ENCODE measurements around the gene PCDHGA1. TPM values are rescaled to one million over a fixed set of nuclear protein-coding genes. Genes with fewer than 3 reads are reported as not detected.

The PCDHGA1 gene
- total and polyA plus RNA-seq, 2 donors (not counting 1 experiment from before 2014, with no cell fraction given): 0.06 to 0.64 TPM

GRCh38 chr5:141485321-141486055 lies 155.2 kb downstream of the PCDHGA1 start:
- no peak overlapping the region for H3K27ac ChIP-seq (ENCODE audit: low read length in 2 of 2)
- H3K27me3 Mint-ChIP-seq: peaks cover 77% of the 10 kb centered on the region
- ATAC-seq (ENCODE audit: low read depth) (no peak), DNase-seq (no peak)
- TF ChIP-seq CTCF (IDR thresholded peaks at IDR 0.05) (no peak), EZH2 (IDR thresholded peaks at IDR 0.05; ENCODE audit: borderline replicate concordance, insufficient read depth, low read depth, low read length, poor library complexity, severe bottlenecking) (no peak)
- H3K27me3 ChIP-seq (replicated peaks in 1 of 4; ENCODE audit: control extremely low read depth in 1 of 4, control insufficient read depth in 3 of 4, insufficient read depth in 4 of 4, low read length in 3 of 4): peaks cover 0 to 61% (median 32%) of the 10 kb centered on the region in 4 experiments
- H3K27ac Mint-ChIP-seq: no peak overlapping the region
- H3K4me1 ChIP-seq (ENCODE audit: control insufficient read depth in 2 of 2, insufficient read depth in 2 of 2, low read length in 2 of 2): peaks cover 15 to 17% of the 10 kb centered on the region in 2 donors
- peak overlapping the region in 3 of 5 experiments; percentile 15 to 39 (median 21) for H3K4me3 ChIP-seq (ENCODE audit: control extremely low read depth in 1 of 5, extremely low read depth in 1 of 5, insufficient read depth in 1 of 5, low read depth in 2 of 5, low read length in 4 of 5)
- no peaks in the 10 kb centered on the region for H4K20me1 ChIP-seq (ENCODE audit: control insufficient read depth, insufficient read depth, low read length, poor library complexity, severe bottlenecking)
- H3K4me3 Mint-ChIP-seq: peak overlapping the region; percentile 40
- POLR2A ChIA-PET: no interaction called here
- intact Hi-C loops (cut with micrococcal nuclease): no loop called here
- H2AFZ ChIP-seq (ENCODE audit: insufficient read depth, low read depth, low read length, poor library complexity, severe bottlenecking): peak overlapping the region; percentile 60
- H3K79me2 ChIP-seq (ENCODE audit: control insufficient read depth, insufficient read depth, low read length): no peaks in the 10 kb centered on the region
- no peaks in the 10 kb centered on the region for H3K36me3 ChIP-seq (replicated peaks in 1 of 2; ENCODE audit: control extremely low read depth in 1 of 2, control insufficient read depth in 1 of 2, extremely low read depth in 1 of 2, insufficient read depth in 2 of 2, low read length in 1 of 2)
- peak overlapping the region; percentile 23 for H3K9ac ChIP-seq (ENCODE audit: low read length)
- H3K4me1 Mint-ChIP-seq: peaks cover 16% of the 10 kb centered on the region
- peaks cover 0 to 12% (median 0%) of the 10 kb centered on the region in 3 donors for H3K9me3 ChIP-seq (ENCODE audit: control extremely low read depth in 1 of 3, control insufficient read depth in 2 of 3, insufficient read depth in 1 of 3, low read length in 2 of 3)
- 58% methylated on average over 38 of the region's 38 CpGs for WGBS (ENCODE audit: insufficient coverage)
- H3K4me2 ChIP-seq (replicated peaks; ENCODE audit: low read depth, low read length, poor library complexity, severe bottlenecking): peak overlapping the region; percentile 66
- CTCF ChIA-PET: interaction anchor here (0.6 to 3.0 kb wide), 7 partner anchors 10 to 847 kb away, joined by 3 to 10 read pairs (median 8); partner anchors contain the start of genes PCDHGA12 and PCDHGC3
- no peaks in the 10 kb centered on the region for H3K9me3 Mint-ChIP-seq (ENCODE audit: insufficient read depth)

- Histone ChIP-seq H3K9ac (ENCODE audit: low read length) (no peak overlapping the region), H3K27me3 (replicated peaks in 1 of 4; ENCODE audit: control extremely low read depth in 1 of 4, control insufficient read depth in 3 of 4, insufficient read depth in 4 of 4, low read length in 3 of 4) (peaks cover 0 to 63% (median 35%) of the 10 kb centered on the region in 4 experiments), H3K9me3 (ENCODE audit: control extremely low read depth in 1 of 3, control insufficient read depth in 2 of 3, insufficient read depth in 1 of 3, low read length in 2 of 3) (peaks cover 0 to 14% (median 0%) of the 10 kb centered on the region in 3 donors), H4K20me1 (ENCODE audit: control insufficient read depth, insufficient read depth, low read length, poor library complexity, severe bottlenecking) (no peaks in the 10 kb centered on the region), H3K36me3 (replicated peaks in 1 of 2; ENCODE audit: control extremely low read depth in 1 of 2, control insufficient read depth in 1 of 2, extremely low read depth in 1 of 2, insufficient read depth in 2 of 2, low read length in 1 of 2) (no peaks in the 10 kb centered on the region), H3K4me3 (ENCODE audit: control extremely low read depth in 1 of 5, extremely low read depth in 1 of 5, insufficient read depth in 1 of 5, low read depth in 2 of 5, low read length in 4 of 5) (no peak overlapping the region), H2AFZ (ENCODE audit: insufficient read depth, low read depth, low read length, poor library complexity, severe bottlenecking) (no peak overlapping the region), H3K4me1 (ENCODE audit: control insufficient read depth in 2 of 2, insufficient read depth in 2 of 2, low read length in 2 of 2) (peaks cover 18% of the 10 kb centered on the region in 2 donors), H3K4me2 (replicated peaks; ENCODE audit: low read depth, low read length, poor library complexity, severe bottlenecking) (no peak overlapping the region), H3K27ac (ENCODE audit: low read length in 2 of 2) (no peak overlapping the region), H3K79me2 (ENCODE audit: control insufficient read depth, insufficient read depth, low read length) (no peaks in the 10 kb centered on the region)
- intact Hi-C loops (cut with micrococcal nuclease): no loop called here
- DNase-seq: no peak
- POLR2A ChIA-PET: no interaction called here
- 90% methylated on average over 9 of the region's 9 CpGs for WGBS (ENCODE audit: insufficient coverage)
- H3K4me3 Mint-ChIP-seq: no peak overlapping the region
- H3K9me3 Mint-ChIP-seq (ENCODE audit: insufficient read depth): no peaks in the 10 kb centered on the region
- H3K4me1 Mint-ChIP-seq: peaks cover 20% of the 10 kb centered on the region
- TF ChIP-seq CTCF (IDR thresholded peaks at IDR 0.05) (no peak), EZH2 (IDR thresholded peaks at IDR 0.05; ENCODE audit: borderline replicate concordance, insufficient read depth, low read depth, low read length, poor library complexity, severe bottlenecking) (no peak)
- CTCF ChIA-PET: interaction anchor here (1.2 to 3.0 kb wide), 5 partner anchors 10 to 55 kb away, joined by 3 to 10 read pairs (median 8); partner anchors contain the start of genes PCDHGA12 and PCDHGC3
- peaks cover 79% of the 10 kb centered on the region for H3K27me3 Mint-ChIP-seq
- no peak for ATAC-seq (ENCODE audit: low read depth)
- H3K27ac Mint-ChIP-seq: no peak overlapping the region
Observed at GRCh38 chr5:141486091-141486490, 155.8 kb downstream of the PCDHGA1 start.
